Stomach (tissue), 9 donors: ENCODE results near the gene SNTN. TPM values are rescaled to one million over a fixed set of nuclear protein-coding genes. Genes with fewer than 3 reads are reported as not detected.
A peak's percentile ranks its signal among the peaks of the same experiment; 100 is the strongest.

Source experiments
- DNase-seq, 2 donors: peaks; one replicate each; pipeline versions ENCODE4 v3.0.0 to v3.0.0-alpha.2; 2013 to 2019
- H3K27ac ChIP-seq, 5 donors: fragments of 200-600 bp in 4 of 5; sonication (generic) in 4 of 5; one replicate each; pipeline ENCODE4 v1.5.1; 2013 to 2019; ENCODE audit warnings: mild to moderate bottlenecking in 1 of 5, moderate library complexity in 1 of 5
- H3K27me3 ChIP-seq, 3 donors: fragments of 200-600 bp; sonication (generic); one replicate each; pipeline ENCODE4 v1.5.1; 2017 to 2019; ENCODE audit warnings: mixed run types in 1 of 3
- H3K36me3 ChIP-seq, 4 donors: fragments of 200-600 bp; sonication (generic); 1 replicate in 3 of 4; 2 replicates in 1 of 4; pipeline ENCODE4 v1.5.1; 2016 to 2019
- H3K4me1 ChIP-seq, 4 donors: fragments of 200-600 bp; sonication (generic); one replicate each; pipeline ENCODE4 v1.5.1; 2016 to 2019
- H3K4me3 ChIP-seq, 4 donors: fragments of 200-600 bp; sonication (generic) in 3 of 4; one replicate each; pipeline ENCODE4 v1.5.1; 2016 to 2019; ENCODE audit warnings: mild to moderate bottlenecking in 1 of 4
- H3K9me3 ChIP-seq, 4 donors: fragments of 200-600 bp; sonication (generic); one replicate each; pipeline ENCODE4 v1.5.1; 2016 to 2019
- CTCF ChIP-seq, 7 experiments: fragments of 450-650 bp in 4 of 7; fragments of 200-600 bp in 3 of 7; sonication (generic) in 3 of 7; IDR thresholded peaks; one replicate each; pipeline ENCODE4 v1.5.1; 2016 to 2019; ENCODE audit warnings: antibody characterized with exemption in 7 of 7, control low read depth in 2 of 7, mild to moderate bottlenecking in 1 of 7
- EP300 ChIP-seq: sonication (generic); formaldehyde crosslinking; IDR thresholded peaks from one replicate; pipeline ENCODE4 v1.6.1; 2017; ENCODE audit warnings: antibody characterized with exemption
- POLR2A ChIP-seq, 4 donors: fragments of 450-650 bp; IDR thresholded peaks; one replicate each; pipeline ENCODE4 v1.6.1; 2016; ENCODE audit warnings: antibody characterized with exemption in 4 of 4, control low read depth in 2 of 4, mild to moderate bottlenecking in 1 of 4, moderate library complexity in 1 of 4
- POLR2AphosphoS5 ChIP-seq, 3 donors: sonication (generic); formaldehyde crosslinking; IDR thresholded peaks; one replicate each; pipeline ENCODE4 v1.6.1; 2016; ENCODE audit warnings: antibody characterized with exemption in 3 of 3
- WGBS, 5 donors: extraction: QIAGEN DNeasy Blood & Tissue Kit in 3 of 5; methylation state at CpG; one replicate each; pipeline versions ENCODE4 v1.1.5 to v1.1.7; 2013 to 2018; 5-methylcytosine and 5-hydroxymethylcytosine counted together
- intact Hi-C: fragments of 100-400 bp; cut with DNase I; formaldehyde crosslinking; loops from one replicate; pipeline ENCODE4 v1.15.1; 2023; ENCODE audit warnings: low total_unique reads
- polyA plus RNA-seq, 3 donors: library from polyadenylated mRNA; stranded (reverse); fragments of 200-250 nt; gene quantifications; one replicate each; pipeline ENCODE4 v1.2.3, GENCODE V29; 2013
- total RNA-seq, 5 donors: library from RNA; depleted of rRNA; stranded (reverse); fragments of >200 nt; gene quantifications; one replicate each; pipeline versions ENCODE4 v1.1.0 to v1.2.3, GENCODE V29; 2014 to 2016
- donor health status: healthy with polysubstance abuse.
- donor health status: Bipolar disorder and iron deficiency.
- donor health status: healthy.

SNTN gene
- total and polyA plus RNA-seq, 8 donors, result not detected

- intact Hi-C loops, result no loop called here
- WGBS, 5 donors, result 77 to 100% (median 97%) methylated on average over 1 of the region's 1 CpG
Observed at GRCh38 chr3:63611382-63611781, 41.1 kb upstream of the SNTN start.

GRCh38 chr3:63613561-63613960 is 38.9 kb upstream of the SNTN start:
- no peak for DNase-seq
- 0 to 94% (median 48%) methylated on average over 1 of the region's 1 CpG for WGBS, 5 donors
- TF ChIP-seq POLR2AphosphoS5 (IDR thresholded peaks at IDR 0.05) (no peak), POLR2A (IDR thresholded peaks at IDR 0.05) (no peak), CTCF (IDR thresholded peaks at IDR 0.05) (no peak), EP300 (no peak)
- Histone ChIP-seq H3K27me3 (no peaks in the 10 kb centered on the region), H3K9me3 (no peaks in the 10 kb centered on the region), H3K27ac (no peak overlapping the region), H3K4me1 (peaks cover 0 to 5% (median 0%) of the 10 kb centered on the region in 4 donors), H3K4me3 (no peak overlapping the region), H3K36me3 (no peaks in the 10 kb centered on the region)
- intact Hi-C loops, result no loop called here

More at GRCh38 chr3:63611382-63611781, 41.1 kb upstream of the SNTN start:
- H3K27me3 ChIP-seq, result no peaks in the 10 kb centered on the region
- H3K27ac ChIP-seq, result no peak overlapping the region
- H3K4me3 ChIP-seq, result no peak overlapping the region
- TF ChIP-seq EP300 (no peak), POLR2A (IDR thresholded peaks at IDR 0.05) (no peak), POLR2AphosphoS5 (IDR thresholded peaks at IDR 0.05) (no peak), CTCF (IDR thresholded peaks at IDR 0.05) (no peak)
- no peak for DNase-seq
- no peaks in the 10 kb centered on the region for H3K36me3 ChIP-seq
- H3K4me1 ChIP-seq, result peaks cover 0 to 5% (median 0%) of the 10 kb centered on the region in 4 donors
- H3K9me3 ChIP-seq, result no peaks in the 10 kb centered on the region

- H3K4me3 ChIP-seq, result no peak overlapping the region
- no peaks in the 10 kb centered on the region for H3K9me3 ChIP-seq
- TF ChIP-seq POLR2AphosphoS5 (IDR thresholded peaks at IDR 0.05) (no peak), POLR2A (IDR thresholded peaks at IDR 0.05) (no peak), EP300 (no peak), CTCF (IDR thresholded peaks at IDR 0.05) (no peak)
- no peaks in the 10 kb centered on the region for H3K36me3 ChIP-seq
- no peak overlapping the region for H3K27ac ChIP-seq
- H3K4me1 ChIP-seq, result no peaks in the 10 kb centered on the region
- 77 to 84% (median 82%) methylated on average over 4 of the region's 4 CpGs for WGBS, 5 donors
- DNase-seq, result no peak
- H3K27me3 ChIP-seq, result no peaks in the 10 kb centered on the region
- intact Hi-C loops, result no loop called here
Observed at GRCh38 chr3:63617391-63617790, 35.1 kb upstream of the SNTN start.

GRCh38 chr3:63624941-63625560 is 27.4 kb upstream of the SNTN start:
- no peaks in the 10 kb centered on the region for H3K9me3 ChIP-seq
- no peak overlapping the region for H3K4me3 ChIP-seq
- H3K4me1 ChIP-seq, result peaks cover 0 to 9% (median 4%) of the 10 kb centered on the region in 4 donors
- H3K27me3 ChIP-seq, result no peaks in the 10 kb centered on the region
- H3K36me3 ChIP-seq, result no peaks in the 10 kb centered on the region
- WGBS, 5 donors, result 22 to 30% (median 24%) methylated on average over 8 of the region's 8 CpGs
- DNase-seq, result peak in 1 of 2 donors; percentile 70
- no peak overlapping the region for H3K27ac ChIP-seq
- TF ChIP-seq EP300, result no peak
- no peak for TF ChIP-seq POLR2A (IDR thresholded peaks at IDR 0.05)
- TF ChIP-seq POLR2AphosphoS5 (IDR thresholded peaks at IDR 0.05), result no peak
- no peak for TF ChIP-seq CTCF (IDR thresholded peaks at IDR 0.05)
- intact Hi-C loops, result no loop called here
